ENCODE measurements around the gene BGN. TPM values are rescaled to one million over a fixed set of nuclear protein-coding genes. Genes with fewer than 3 reads are reported as not detected.

BGN gene
- total RNA-seq, 2 donors from 2014 or later, result not detected

DNA sequence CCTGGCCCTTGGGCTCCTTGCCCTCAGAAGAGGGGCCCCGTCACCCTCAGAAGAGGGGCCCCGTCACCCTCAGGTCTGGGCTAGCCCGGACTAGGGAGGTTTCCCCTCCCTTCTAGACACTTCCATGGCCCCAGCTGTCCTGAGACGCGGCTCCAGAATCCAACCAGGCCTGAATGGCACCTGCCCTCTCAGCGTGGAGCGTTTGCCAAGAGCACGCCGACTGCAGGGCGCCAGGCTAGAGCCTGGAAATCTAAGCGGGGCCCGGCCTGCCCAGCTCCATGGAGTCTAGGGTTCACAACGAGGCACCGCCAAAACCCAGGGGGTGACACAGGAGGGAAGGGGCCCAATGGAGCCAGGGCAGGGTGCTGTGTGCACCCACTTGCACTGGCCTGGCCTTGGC is 14.8 kb downstream of the BGN start:
- DNase-seq (no peak), ATAC-seq (replicated peaks in 1 of 2) (no peak)
- no peaks in the 10 kb centered on the region for H3K36me3 Mint-ChIP-seq (ENCODE audit: insufficient read depth in 2 of 2)
- H3K4me1 Mint-ChIP-seq (ENCODE audit: low read depth), result peaks cover 8% of the 10 kb centered on the region
- H3K27me3 Mint-ChIP-seq (ENCODE audit: low read depth), result no peaks in the 10 kb centered on the region
- no peak overlapping the region for H3K27ac Mint-ChIP-seq
- no peak overlapping the region for H3K4me3 Mint-ChIP-seq
- no peaks in the 10 kb centered on the region for H3K9me3 Mint-ChIP-seq

DNA sequence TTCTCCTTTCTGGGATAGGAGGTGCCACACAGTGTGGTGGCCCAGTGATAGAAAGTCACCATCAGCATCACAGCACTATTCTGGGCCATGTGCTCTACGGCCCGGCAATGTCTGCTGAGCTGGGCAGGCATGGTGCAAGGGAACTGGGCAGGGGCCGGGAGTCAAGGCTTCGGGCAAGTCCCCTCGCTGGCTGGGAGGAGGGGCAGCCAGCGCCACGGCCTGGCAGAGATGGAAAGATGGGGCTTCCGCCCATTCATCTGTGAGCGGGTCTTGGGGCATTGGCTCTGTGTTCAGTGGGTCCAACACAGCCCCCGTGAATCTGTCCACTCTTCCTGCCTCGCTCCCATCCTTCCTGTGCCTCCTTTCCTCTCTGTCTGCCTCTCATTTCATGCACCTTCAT is 15.6 kb downstream of the BGN start:
- Mint-ChIP-seq H3K27me3 (ENCODE audit: low read depth) (no peaks in the 10 kb centered on the region), H3K9me3 (no peaks in the 10 kb centered on the region), H3K36me3 (ENCODE audit: insufficient read depth in 2 of 2) (no peaks in the 10 kb centered on the region), H3K4me3 (no peak overlapping the region), H3K27ac (no peak overlapping the region), H3K4me1 (ENCODE audit: low read depth) (peaks cover 8% of the 10 kb centered on the region)
- ATAC-seq (replicated peaks in 1 of 2), result no peak
- no peak for DNase-seq

DNA sequence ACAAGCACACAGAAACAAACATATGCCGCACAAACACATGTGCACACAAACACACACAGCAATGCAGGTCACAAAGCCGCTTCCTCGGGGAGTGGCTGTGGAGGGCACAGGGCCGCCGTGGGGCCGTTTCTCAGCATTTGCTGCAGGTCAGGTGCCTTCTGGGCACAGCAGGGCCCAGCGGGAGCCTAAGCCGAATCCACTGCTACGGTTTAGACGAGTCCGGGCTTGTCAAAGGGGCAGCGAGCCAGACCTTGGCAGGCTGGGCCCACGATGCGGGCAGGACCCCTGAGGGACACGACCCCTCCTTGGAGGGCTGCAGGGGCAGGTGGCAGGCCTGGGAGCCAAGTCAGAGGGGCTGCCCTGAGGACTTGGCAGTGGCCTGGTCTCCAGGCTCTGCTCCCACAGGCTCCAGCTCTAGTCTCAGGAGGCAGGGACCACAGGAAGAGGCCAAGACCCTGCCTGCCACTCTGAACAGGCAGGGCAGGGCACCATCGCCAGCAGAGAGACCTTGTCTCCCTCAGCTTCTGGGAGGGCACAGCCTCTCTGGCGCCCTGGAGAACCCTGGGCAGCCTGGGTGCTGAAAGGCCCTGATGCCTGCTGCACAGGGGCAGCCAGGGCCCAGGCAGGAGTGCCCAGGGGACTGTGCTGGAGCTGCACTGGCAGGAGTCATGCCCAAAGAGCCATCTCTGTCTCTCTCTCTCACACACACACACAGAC is 17.2 kb downstream of the BGN start:
- Mint-ChIP-seq H3K4me1 (ENCODE audit: low read depth) (peaks cover 8% of the 10 kb centered on the region), H3K4me3 (no peak overlapping the region), H3K27me3 (ENCODE audit: low read depth) (peaks cover 14% of the 10 kb centered on the region), H3K27ac (no peak overlapping the region), H3K9me3 (no peaks in the 10 kb centered on the region), H3K36me3 (ENCODE audit: insufficient read depth in 2 of 2) (no peaks in the 10 kb centered on the region)
- no peak for DNase-seq
- ATAC-seq (replicated peaks in 1 of 2), result no peak

DNA sequence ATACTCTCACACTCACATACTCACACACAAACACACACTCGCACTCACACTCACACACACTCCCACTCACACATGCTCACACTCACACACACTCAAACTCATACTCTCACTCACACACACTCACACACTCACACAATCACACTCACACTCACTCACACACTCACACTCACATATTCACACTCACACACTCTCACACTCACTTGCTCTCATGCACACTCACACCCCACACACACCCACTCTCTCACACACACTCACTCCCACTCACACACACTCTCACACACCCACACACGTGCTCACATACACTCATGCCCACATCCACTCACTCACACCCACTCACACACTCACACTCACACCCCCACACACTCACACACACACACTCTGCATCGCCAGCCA is 17.7 kb downstream of the BGN start:
- Mint-ChIP-seq H3K27ac (no peak overlapping the region), H3K36me3 (ENCODE audit: insufficient read depth in 2 of 2) (no peaks in the 10 kb centered on the region), H3K27me3 (ENCODE audit: low read depth) (peaks cover 14% of the 10 kb centered on the region), H3K9me3 (no peaks in the 10 kb centered on the region), H3K4me3 (no peak overlapping the region), H3K4me1 (ENCODE audit: low read depth) (peaks cover 6% of the 10 kb centered on the region)
- DNase-seq (no peak), ATAC-seq (replicated peaks in 1 of 2) (no peak)

DNA sequence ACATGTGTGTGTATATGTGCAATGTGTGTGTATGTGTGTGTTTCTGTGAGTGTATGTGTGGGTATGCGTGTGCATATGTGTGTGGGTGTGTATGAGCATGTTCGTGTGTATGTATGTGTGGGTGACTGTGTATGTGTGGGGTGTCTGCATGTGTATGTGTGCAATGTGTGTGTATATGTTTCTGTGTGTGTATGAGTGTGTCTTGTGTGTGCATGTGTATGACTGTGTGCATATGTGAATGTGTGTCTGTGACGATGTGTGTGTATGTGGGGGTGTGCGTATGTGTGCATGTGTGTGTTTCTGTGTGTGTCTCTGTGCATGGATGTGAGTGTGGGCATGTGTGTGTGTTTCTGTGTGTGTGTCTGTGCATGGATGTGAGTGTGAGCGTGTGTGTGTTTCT is 18.5 kb downstream of the BGN start:
- DNase-seq, result no peak
- Mint-ChIP-seq H3K4me3 (no peak overlapping the region), H3K27me3 (ENCODE audit: low read depth) (peaks cover 15% of the 10 kb centered on the region), H3K36me3 (ENCODE audit: insufficient read depth in 2 of 2) (no peaks in the 10 kb centered on the region), H3K4me1 (ENCODE audit: low read depth) (no peaks in the 10 kb centered on the region), H3K27ac (no peak overlapping the region), H3K9me3 (no peaks in the 10 kb centered on the region)
- no peak for ATAC-seq (replicated peaks in 1 of 2)

DNA sequence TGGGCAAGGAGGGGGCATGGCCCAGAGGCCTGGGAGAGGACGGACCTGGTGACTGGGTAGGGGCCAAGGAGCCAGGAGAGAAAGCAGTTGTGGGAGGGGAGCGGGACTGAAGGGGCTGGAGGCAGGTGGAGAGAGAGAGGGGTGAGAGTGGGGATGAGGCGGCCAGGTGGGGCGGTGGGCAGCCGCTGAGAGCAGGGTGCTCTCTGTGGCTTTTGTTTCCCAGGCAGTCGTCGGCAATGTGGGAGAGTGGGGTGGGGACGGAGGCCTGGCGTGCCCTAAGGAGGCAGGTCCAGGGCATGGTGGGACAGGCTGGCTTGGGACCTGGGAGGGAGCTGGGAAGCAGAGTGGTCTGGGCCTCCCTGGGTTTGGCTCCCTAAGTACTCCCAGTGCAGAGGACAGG is 19.5 kb downstream of the BGN start:
- no peak for ATAC-seq (replicated peaks in 1 of 2)
- no peaks in the 10 kb centered on the region for H3K4me1 Mint-ChIP-seq (ENCODE audit: low read depth)

DNA sequence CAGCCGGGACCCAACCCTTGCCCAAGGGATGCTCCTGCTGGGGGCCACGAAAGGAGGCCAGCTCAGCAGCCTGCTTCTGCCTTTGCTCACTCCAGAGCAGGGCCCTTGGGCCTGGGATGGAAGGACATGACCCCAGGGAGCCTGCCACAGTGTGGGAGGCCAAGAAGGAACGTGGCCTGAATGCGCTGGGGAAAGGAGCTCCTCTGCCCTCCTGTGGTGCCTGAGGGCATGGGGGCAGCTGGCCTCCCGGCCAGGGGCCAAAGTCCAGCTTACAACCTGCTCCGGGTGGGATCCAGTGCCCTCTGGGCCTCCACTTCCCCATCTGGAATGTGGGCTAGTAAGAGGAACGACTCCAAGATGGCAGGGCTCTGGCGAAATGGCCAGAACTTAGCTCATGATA is 20.7 kb downstream of the BGN start:
- Mint-ChIP-seq H3K36me3 (ENCODE audit: insufficient read depth in 2 of 2) (no peaks in the 10 kb centered on the region), H3K27me3 (ENCODE audit: low read depth) (peaks cover 35% of the 10 kb centered on the region), H3K9me3 (no peaks in the 10 kb centered on the region), H3K4me1 (ENCODE audit: low read depth) (no peaks in the 10 kb centered on the region), H3K27ac (no peak overlapping the region), H3K4me3 (no peak overlapping the region)
- DNase-seq, result no peak
- ATAC-seq (replicated peaks in 1 of 2), result no peak

More for the DNA sequence above, 19.5 kb downstream of the BGN start:
- no peak for DNase-seq
- Mint-ChIP-seq H3K36me3 (ENCODE audit: insufficient read depth in 2 of 2) (no peaks in the 10 kb centered on the region), H3K27me3 (ENCODE audit: low read depth) (peaks cover 25% of the 10 kb centered on the region), H3K27ac (no peak overlapping the region), H3K4me3 (no peak overlapping the region), H3K9me3 (no peaks in the 10 kb centered on the region)

DNA sequence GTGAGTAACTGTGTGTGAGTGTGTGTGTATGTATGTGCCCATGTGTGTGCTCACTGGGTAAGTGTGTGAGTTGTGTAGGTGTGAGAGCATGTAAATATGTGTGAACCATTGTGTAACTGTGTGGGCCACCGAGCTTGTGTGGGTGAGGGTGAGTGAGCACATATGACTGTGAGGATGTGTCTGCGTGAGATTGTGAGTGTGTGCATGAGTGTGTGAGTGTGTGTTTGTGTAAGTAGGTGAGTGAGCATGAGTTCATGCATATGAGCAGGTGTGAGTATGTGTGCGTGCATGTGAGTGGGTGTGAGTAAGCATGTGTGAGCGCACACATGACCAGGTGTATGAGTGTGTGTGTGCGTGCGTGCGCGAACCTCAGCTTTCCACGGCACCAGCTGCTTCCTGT is 21.3 kb downstream of the BGN start:
- ATAC-seq (replicated peaks in 1 of 2) (no peak), DNase-seq (no peak)
- no peaks in the 10 kb centered on the region for H3K36me3 Mint-ChIP-seq (ENCODE audit: insufficient read depth in 2 of 2)
- no peaks in the 10 kb centered on the region for H3K9me3 Mint-ChIP-seq
- H3K4me3 Mint-ChIP-seq, result no peak overlapping the region
- H3K27ac Mint-ChIP-seq, result no peak overlapping the region
- peaks cover 36% of the 10 kb centered on the region for H3K27me3 Mint-ChIP-seq (ENCODE audit: low read depth)
- H3K4me1 Mint-ChIP-seq (ENCODE audit: low read depth), result no peaks in the 10 kb centered on the region

DNA sequence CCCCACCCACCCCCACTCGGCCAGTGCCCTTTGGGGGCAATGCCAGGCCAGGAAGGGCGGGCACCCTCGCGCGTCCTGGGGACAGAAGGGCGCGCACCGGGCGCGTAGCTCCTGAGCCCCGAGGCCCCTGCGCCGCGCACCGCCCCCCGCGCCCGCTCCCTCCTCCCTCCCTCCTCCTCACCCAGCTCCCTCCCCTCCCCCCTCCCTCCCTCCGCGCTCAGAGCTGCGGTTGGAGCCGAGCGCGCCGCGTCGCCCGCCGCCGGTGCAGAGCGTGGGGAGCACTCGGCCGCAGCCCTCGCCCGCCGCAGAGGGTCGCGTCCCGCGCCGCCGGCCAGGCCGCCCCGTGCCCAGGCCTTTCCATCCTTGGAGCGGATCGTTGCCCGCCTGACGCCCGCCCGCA is 22.6 kb downstream of the BGN start, which contains the start of gene ATP2B3:
TSS of gene ATP2B3 (plus strand) at position 220 of the 400 bp plus-strand sequence. CDS start 18,606 bp downstream, outside the sequence.
- Mint-ChIP-seq H3K36me3 (ENCODE audit: insufficient read depth in 2 of 2) (no peaks in the 10 kb centered on the region), H3K27ac (no peak within 1 kb of the TSS), H3K4me1 (ENCODE audit: low read depth) (no peaks in the 10 kb centered on the region), H3K27me3 (ENCODE audit: low read depth) (peaks cover 36% of the 10 kb centered on the region), H3K9me3 (no peaks in the 10 kb centered on the region), H3K4me3 (peak within 1 kb of the TSS in 1 of 2 donors; percentile 63)
- ATAC-seq (replicated peaks in 1 of 2) (no peak), DNase-seq (no peak)

DNA sequence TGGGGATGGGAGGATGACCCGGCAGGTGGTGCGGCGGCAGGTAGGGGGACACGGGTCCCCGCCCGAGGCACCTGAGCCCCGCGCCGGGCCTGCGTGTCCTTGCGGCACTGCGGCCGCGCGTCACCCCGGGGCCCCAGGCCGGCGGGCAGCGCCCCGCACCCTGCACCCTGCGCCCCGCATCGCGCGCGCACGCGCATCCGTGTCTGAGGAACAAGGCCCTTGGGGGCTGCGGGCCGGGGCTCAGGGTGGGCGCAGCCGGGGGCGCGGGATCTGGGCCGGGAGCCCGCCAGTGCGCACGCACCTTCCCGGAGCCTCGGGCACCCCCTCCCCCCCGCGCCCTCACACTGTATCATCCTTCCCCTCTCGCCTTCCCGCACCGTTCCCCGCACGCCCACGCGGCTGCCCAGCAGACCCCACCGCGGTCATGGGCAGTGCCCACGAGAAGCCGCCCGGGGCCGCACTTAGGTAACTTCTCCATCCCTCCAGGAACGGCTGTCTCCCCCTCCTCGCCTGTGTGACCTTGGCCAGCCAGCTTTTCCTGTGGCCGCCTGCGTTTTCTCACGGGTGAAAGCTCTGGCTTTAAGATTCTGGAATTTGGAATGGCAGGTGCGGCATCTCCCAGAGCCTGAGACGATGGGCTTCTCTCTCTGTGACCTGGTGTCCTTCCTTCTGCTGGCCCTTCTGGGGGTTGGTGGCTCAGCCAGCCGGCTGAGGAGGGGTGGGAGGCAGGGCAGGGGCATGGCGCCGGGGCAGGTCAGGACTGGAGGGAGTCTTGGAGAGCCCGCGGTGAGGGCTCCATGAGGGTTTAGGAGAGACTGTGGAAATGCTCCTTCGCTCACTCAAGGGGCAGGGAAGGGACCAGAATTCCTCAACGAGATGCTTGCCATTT is 23.4 kb downstream of the BGN start:
- peaks cover 36% of the 10 kb centered on the region for H3K27me3 Mint-ChIP-seq (ENCODE audit: low read depth)
- H3K4me3 Mint-ChIP-seq, result peak overlapping the region in 1 of 2 donors; percentile 63
- DNase-seq (no peak), ATAC-seq (replicated peaks in 1 of 2) (no peak)
- no peaks in the 10 kb centered on the region for H3K9me3 Mint-ChIP-seq
- H3K4me1 Mint-ChIP-seq (ENCODE audit: low read depth), result no peaks in the 10 kb centered on the region
- H3K36me3 Mint-ChIP-seq (ENCODE audit: insufficient read depth in 2 of 2), result no peaks in the 10 kb centered on the region
- H3K27ac Mint-ChIP-seq, result no peak overlapping the region

DNA sequence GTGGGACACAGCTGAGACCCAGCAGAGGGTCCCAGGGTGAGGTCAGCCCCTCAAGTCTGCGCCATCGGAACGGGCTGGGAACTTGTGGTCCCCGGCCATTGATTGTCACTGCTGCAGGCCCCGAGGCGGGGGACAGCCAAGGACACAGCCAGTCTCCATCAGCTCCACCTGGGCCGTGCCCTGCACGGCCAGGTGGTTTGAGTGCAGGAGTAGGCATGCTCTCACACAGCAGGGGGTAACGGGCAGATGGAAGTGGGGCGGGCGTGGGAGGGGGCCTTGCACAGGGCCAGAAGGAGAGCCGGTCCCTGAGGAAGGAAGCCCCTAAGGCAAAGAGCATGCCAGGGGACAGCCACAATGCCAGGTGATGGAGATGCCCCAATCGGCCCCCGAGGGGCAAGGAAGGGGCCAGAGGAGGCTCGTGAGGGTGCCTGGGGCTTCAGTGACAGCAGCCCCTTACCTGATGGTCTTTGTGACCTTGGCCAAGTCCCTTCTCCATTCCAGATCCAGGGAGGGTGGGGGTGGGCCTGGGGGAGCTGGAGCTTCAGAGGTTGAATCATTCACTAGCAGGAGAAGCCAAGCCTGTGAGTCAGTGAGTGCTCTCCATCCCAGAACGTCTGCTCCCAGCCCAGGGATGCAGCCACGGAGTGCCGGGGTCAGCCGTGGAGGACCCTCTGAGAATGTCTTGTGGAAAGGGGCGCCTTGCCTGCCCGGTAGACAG is 24.9 kb downstream of the BGN start:
- no peak for DNase-seq
- H3K4me1 Mint-ChIP-seq (ENCODE audit: low read depth), result no peaks in the 10 kb centered on the region
- no peaks in the 10 kb centered on the region for H3K36me3 Mint-ChIP-seq (ENCODE audit: insufficient read depth in 2 of 2)
- no peak overlapping the region for H3K27ac Mint-ChIP-seq
- no peaks in the 10 kb centered on the region for H3K9me3 Mint-ChIP-seq
- no peak for ATAC-seq (replicated peaks in 1 of 2)
- H3K27me3 Mint-ChIP-seq (ENCODE audit: low read depth), result peaks cover 36% of the 10 kb centered on the region
- H3K4me3 Mint-ChIP-seq, result no peak overlapping the region

DNA sequence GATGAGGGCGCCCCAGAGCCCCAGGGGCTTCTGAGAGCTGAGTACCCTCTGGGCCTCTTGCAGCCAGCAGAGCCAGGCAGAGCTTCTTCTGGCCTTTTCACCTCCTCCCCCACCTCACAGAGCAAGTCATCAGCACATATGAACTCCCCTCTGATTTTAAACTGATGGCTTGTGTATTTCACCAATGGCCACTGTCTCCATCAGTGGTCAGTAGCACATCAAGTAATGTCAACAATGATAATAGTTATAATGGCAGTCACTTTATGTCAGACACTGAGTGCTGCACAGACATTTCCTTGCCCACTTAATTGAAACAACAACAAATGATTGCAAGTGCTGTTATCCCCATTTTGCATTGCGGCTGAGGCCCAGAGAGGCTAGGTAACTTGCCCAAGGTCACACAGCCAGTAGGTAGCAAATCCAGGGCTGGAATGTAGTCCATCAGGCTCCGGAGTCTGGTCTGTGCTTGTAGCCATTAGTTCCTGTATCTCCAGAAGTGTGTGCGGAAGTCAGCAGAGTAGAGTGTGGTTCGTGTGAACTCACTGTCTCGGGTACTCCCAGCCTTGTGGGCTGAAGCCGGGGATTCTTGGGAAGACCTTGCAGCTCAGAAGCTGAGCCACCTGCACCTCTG is 25.6 kb downstream of the BGN start:
- ATAC-seq (replicated peaks in 1 of 2) (no peak), DNase-seq (no peak)
- H3K27ac Mint-ChIP-seq, result no peak overlapping the region
- H3K27me3 Mint-ChIP-seq (ENCODE audit: low read depth), result peaks cover 36% of the 10 kb centered on the region
- H3K4me3 Mint-ChIP-seq, result no peak overlapping the region
- no peaks in the 10 kb centered on the region for H3K4me1 Mint-ChIP-seq (ENCODE audit: low read depth)
- H3K36me3 Mint-ChIP-seq (ENCODE audit: insufficient read depth in 2 of 2), result no peaks in the 10 kb centered on the region
- no peaks in the 10 kb centered on the region for H3K9me3 Mint-ChIP-seq

DNA sequence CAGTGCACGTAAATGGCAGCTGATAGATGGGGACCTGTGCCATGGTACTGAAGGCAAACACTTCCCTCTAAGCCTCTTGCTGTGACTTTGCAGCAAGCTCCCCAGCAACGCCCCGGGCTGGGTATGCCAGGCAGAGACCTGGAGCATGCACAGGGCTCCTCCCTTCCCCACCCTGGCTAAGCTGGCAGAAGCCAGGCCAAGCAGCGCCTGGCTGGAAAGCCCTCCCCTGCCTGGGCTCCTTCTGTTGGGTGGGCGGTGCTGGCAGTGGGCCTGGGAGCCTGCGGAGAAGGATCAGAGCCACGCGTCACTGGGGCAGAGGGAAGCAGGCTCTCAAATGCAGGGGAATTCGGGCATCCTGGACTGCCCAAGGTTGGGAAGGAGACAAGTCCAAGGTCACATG is 26.3 kb downstream of the BGN start:
- H3K36me3 Mint-ChIP-seq (ENCODE audit: insufficient read depth in 2 of 2), result no peaks in the 10 kb centered on the region
- no peaks in the 10 kb centered on the region for H3K4me1 Mint-ChIP-seq (ENCODE audit: low read depth)
- H3K4me3 Mint-ChIP-seq, result no peak overlapping the region
- ATAC-seq (replicated peaks in 1 of 2), result no peak
- no peaks in the 10 kb centered on the region for H3K9me3 Mint-ChIP-seq
- H3K27ac Mint-ChIP-seq, result no peak overlapping the region
- DNase-seq, result no peak
- peaks cover 30% of the 10 kb centered on the region for H3K27me3 Mint-ChIP-seq (ENCODE audit: low read depth)
